Measurements from ENCODE around the gene MITF. TPM values are rescaled to one million over a fixed set of nuclear protein-coding genes. Genes with fewer than 3 reads are reported as not detected.

Gene MITF
- total RNA-seq, 1 donor from 2014 or later, result 57.7 TPM

DNA sequence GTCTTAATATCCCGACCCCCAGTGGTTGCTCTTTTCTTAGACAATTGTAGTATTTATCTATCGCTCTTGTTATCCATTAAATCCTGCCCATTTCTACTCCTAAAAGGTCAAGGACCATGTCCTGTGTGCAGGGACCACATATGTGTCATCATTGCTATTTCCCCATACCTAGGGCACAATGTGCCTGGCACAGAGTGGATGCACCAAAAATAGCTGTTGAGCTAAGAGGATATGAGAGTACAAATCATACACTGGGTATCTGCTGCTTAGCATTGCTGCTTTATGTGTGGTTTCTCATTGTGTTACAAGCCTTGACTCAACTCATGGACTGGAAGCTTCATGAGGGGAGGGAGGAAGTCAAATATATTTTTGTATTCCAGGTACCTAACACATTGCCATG, 3.4 kb upstream of the MITF start:
- no peaks in the 10 kb centered on the region for H3K27me3 ChIP-seq
- H3K36me3 ChIP-seq, result no peaks in the 10 kb centered on the region
- intact Hi-C loops (cut with DNase I), result no loop called here
- H3K27ac ChIP-seq, result no peak overlapping the region
- no peak for TF ChIP-seq POLR2A (IDR thresholded peaks at IDR 0.05)
- TF ChIP-seq POLR2AphosphoS5 (IDR thresholded peaks at IDR 0.05; ENCODE audit: insufficient read depth in 1 of 2, low read depth in 1 of 2), result no peak
- TF ChIP-seq, protein P1, sequence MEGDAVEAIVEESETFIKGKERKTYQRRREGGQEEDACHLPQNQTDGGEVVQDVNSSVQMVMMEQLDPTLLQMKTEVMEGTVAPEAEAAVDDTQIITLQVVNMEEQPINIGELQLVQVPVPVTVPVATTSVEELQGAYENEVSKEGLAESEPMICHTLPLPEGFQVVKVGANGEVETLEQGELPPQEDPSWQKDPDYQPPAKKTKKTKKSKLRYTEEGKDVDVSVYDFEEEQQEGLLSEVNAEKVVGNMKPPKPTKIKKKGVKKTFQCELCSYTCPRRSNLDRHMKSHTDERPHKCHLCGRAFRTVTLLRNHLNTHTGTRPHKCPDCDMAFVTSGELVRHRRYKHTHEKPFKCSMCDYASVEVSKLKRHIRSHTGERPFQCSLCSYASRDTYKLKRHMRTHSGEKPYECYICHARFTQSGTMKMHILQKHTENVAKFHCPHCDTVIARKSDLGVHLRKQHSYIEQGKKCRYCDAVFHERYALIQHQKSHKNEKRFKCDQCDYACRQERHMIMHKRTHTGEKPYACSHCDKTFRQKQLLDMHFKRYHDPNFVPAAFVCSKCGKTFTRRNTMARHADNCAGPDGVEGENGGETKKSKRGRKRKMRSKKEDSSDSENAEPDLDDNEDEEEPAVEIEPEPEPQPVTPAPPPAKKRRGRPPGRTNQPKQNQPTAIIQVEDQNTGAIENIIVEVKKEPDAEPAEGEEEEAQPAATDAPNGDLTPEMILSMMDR (IDR thresholded peaks at IDR 0.05), result no peak
- no peaks in the 10 kb centered on the region for H3K9me3 ChIP-seq
- no peak overlapping the region for H3K4me3 ChIP-seq
- H3K4me1 ChIP-seq, result peaks cover 13% of the 10 kb centered on the region
- DNase-seq (ENCODE audit: extremely low spot score in 2 of 2), result no peak

DNA sequence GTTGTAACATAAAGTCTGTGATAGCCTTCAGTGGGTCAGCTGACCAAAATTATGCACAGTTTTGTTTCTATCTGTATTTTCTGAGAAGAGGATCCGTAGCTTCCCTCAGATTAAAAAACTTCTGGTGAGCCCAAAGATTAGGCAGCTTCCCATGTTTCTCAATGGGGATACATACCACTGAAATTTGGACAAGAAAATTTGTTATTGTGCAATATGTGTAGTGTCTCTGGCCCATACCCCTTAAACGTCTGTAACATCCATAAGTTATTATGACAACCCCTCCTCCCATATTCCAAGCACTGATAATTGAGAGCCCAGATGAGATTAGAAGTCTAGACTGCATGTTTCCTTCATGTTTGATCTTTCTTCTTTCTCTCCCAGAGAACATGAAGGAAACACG, 1.9 kb upstream of the MITF start:
- Histone ChIP-seq H3K27me3 (no peaks in the 10 kb centered on the region), H3K36me3 (no peaks in the 10 kb centered on the region), H3K27ac (peak overlapping the region; percentile 81), H3K4me1 (peaks cover 13% of the 10 kb centered on the region), H3K9me3 (no peaks in the 10 kb centered on the region), H3K4me3 (no peak overlapping the region)
- TF ChIP-seq POLR2AphosphoS5 (IDR thresholded peaks at IDR 0.05; ENCODE audit: insufficient read depth in 1 of 2, low read depth in 1 of 2) (no peak), POLR2A (IDR thresholded peaks at IDR 0.05) (no peak)
- TF ChIP-seq, protein P1 (IDR thresholded peaks at IDR 0.05), result no peak
- DNase-seq (ENCODE audit: extremely low spot score in 2 of 2), result no peak
- intact Hi-C loops (cut with DNase I), result no loop called here

DNA sequence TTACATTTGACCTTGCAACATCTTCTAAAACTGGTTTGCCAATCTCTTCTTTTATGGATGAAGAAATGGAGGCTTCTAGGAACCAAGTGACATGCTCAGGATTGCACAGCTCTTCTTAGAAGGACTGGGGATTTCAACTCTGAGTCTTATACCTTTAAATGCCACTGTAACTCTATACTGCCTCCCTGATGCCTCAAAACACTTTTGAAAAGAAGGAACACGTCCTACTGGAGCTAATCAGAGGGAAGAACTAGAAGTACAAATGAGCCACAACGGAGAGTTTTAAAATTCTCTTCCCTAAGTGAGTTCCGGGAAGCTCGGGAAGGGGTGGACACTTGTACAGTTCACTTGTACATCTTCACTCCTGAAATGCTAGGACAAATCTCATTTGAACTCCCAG, 949 bp upstream of the MITF start:
- Histone ChIP-seq H3K27ac (peak overlapping the region; percentile 81), H3K4me1 (peaks cover 19% of the 10 kb centered on the region), H3K9me3 (no peaks in the 10 kb centered on the region), H3K4me3 (peak overlapping the region; percentile 79 to 83), H3K27me3 (no peaks in the 10 kb centered on the region), H3K36me3 (no peaks in the 10 kb centered on the region)
- no peak for DNase-seq (ENCODE audit: extremely low spot score in 2 of 2)
- no peak for TF ChIP-seq POLR2A (IDR thresholded peaks at IDR 0.05)
- TF ChIP-seq, protein P1 (IDR thresholded peaks at IDR 0.05), result no peak
- TF ChIP-seq POLR2AphosphoS5 (IDR thresholded peaks at IDR 0.05; ENCODE audit: insufficient read depth in 1 of 2, low read depth in 1 of 2), result no peak
- intact Hi-C loops (cut with DNase I), result no loop called here

DNA sequence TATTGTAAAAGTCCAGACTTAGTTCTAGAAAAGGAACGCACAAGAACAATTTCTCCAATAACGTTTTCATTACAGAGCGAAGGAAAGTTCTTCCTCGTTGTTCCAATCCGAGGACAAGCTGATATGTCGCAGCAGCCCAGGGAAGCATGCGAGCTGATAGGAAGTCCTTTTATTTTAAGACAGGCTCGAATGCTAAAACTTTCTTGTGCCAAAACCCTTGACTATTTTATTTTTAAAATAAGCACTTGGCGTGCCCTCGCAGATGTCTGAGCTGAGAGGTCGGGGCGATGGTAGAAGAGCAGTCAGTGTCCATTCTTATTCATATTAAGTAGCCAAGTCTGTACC, 433 bp upstream of the MITF start:
- no peak for DNase-seq (ENCODE audit: extremely low spot score in 2 of 2)
- TF ChIP-seq, protein P1 (IDR thresholded peaks at IDR 0.05), result no peak
- TF ChIP-seq POLR2A (IDR thresholded peaks at IDR 0.05), result no peak
- TF ChIP-seq POLR2AphosphoS5 (IDR thresholded peaks at IDR 0.05; ENCODE audit: insufficient read depth in 1 of 2, low read depth in 1 of 2), result no peak
- Histone ChIP-seq H3K9me3 (no peaks in the 10 kb centered on the region), H3K4me1 (peaks cover 23% of the 10 kb centered on the region), H3K27me3 (no peaks in the 10 kb centered on the region), H3K27ac (peak overlapping the region; percentile 81), H3K36me3 (no peaks in the 10 kb centered on the region), H3K4me3 (peak overlapping the region; percentile 79 to 83)
- intact Hi-C loops (cut with DNase I), result no loop called here

DNA sequence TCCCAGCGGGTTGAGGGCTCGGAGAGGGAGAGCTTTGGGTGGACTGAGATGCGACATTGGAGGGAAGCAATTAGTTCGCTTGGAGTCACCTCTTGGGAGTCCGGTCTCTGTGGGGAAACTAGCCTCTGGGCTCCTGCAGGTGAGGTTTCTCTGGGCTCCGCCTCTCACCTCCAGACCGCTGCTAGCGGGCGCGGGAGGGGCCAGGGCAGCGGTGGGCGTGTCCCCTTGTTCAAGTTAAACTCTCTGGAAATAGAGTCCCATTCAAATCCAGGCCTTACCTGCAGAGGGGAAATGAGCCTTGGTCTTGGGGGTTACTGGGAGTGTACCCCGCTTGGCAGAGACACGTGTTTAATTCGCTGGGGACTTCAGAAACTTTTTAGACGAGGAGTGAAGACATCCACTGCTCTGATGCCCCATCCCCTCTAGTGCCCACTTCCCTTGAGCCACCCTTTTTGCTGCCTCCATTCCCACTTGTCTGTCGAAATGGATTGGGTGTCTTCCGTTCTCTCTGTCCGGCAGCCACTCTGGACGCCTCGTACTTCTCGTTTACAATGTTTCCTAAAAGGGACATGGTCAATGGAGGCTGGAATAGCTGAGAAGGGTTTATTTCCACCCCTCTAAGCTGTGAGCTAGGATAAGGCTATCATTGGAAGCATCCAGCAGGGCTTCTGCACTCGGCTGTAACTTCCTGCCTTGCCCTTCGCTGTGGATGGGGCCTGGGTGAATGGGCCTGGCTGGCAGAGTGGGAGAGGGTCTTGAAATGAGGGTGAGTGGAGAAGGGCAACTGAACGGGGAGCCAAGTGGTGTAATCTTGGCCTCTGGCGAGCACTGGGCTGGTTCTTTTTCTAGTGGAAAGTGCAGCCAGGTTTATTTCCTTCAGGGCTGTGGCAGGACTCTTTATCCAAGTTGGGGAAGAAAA, 1.1 kb downstream of the MITF start:
- H3K27ac ChIP-seq, result peak overlapping the region; percentile 81
- TF ChIP-seq POLR2A (IDR thresholded peaks at IDR 0.05), result no peak
- TF ChIP-seq POLR2AphosphoS5 (IDR thresholded peaks at IDR 0.05; ENCODE audit: insufficient read depth in 1 of 2, low read depth in 1 of 2), result no peak
- DNase-seq (ENCODE audit: extremely low spot score in 2 of 2), result no peak
- H3K9me3 ChIP-seq, result no peaks in the 10 kb centered on the region
- H3K4me1 ChIP-seq, result peaks cover 34% of the 10 kb centered on the region
- no peaks in the 10 kb centered on the region for H3K36me3 ChIP-seq
- intact Hi-C loops (cut with DNase I), result no loop called here
- no peaks in the 10 kb centered on the region for H3K27me3 ChIP-seq
- peak overlapping the region; percentile 79 to 83 for H3K4me3 ChIP-seq
